K562 (cell line): ENCODE data around the gene CRLF1. TPM values are rescaled to one million over a fixed set of nuclear protein-coding genes. Genes with fewer than 3 reads are reported as not detected.

ENCODE experiments used
- ATF6 ChIP-seq: sonication (generic); formaldehyde crosslinking; IDR thresholded peaks from 2 replicates; pipeline ENCODE4 v1.4.0; 2020; ENCODE audit warnings: mild to moderate bottlenecking, missing genetic modification reagents
- E2F8 ChIP-seq: fragments of 450-650 bp; IDR thresholded peaks from 2 replicates; pipeline ENCODE4 v1.7.1; 2018; ENCODE audit warnings: mild to moderate bottlenecking, low read depth; ENCODE audit not compliant: partially characterized antibody
- E4F1 ChIP-seq: fragments of 250-450 bp; sonication (Bioruptor Pico); IDR thresholded peaks from 2 replicates; pipeline ENCODE4 v1.5.0; 2021; ENCODE audit warnings: mild to moderate bottlenecking, borderline replicate concordance
- GABPB2 ChIP-seq: fragments of 250-450 bp; sonication (Bioruptor Pico); conservative IDR thresholded peaks from 2 replicates; pipeline ENCODE4 v1.5.1; 2021; ENCODE audit warnings: mild to moderate bottlenecking
- HMG20A ChIP-seq: fragments of 450-650 bp; formaldehyde crosslinking; conservative IDR thresholded peaks from 2 replicates; pipeline ENCODE4 v1.4.0; 2020; ENCODE audit warnings: mild to moderate bottlenecking, mixed read lengths
- HMG20B ChIP-seq: fragments of 250-450 bp; sonication (Bioruptor Pico); IDR thresholded peaks from 2 replicates; pipeline ENCODE4 v1.5.0; 2021; ENCODE audit warnings: mild to moderate bottlenecking
- KLF10 ChIP-seq: fragments of 250-450 bp; sonication (Bioruptor Pico); IDR thresholded peaks from 2 replicates; pipeline ENCODE4 v1.6.1; 2021; ENCODE audit warnings: matching md5 sums
- MEIS2 ChIP-seq: fragments of 450-650 bp; IDR thresholded peaks from 2 replicates; pipeline ENCODE4 v1.6.1; 2014; ENCODE audit warnings: mild to moderate bottlenecking; ENCODE audit not compliant: partially characterized antibody
- NR1H2 ChIP-seq: sonication (generic); formaldehyde crosslinking; IDR thresholded peaks from 2 replicates; pipeline ENCODE4 v1.4.0; 2020; ENCODE audit warnings: mild to moderate bottlenecking, missing genetic modification reagents
- PHB2 ChIP-seq: fragments of 450-650 bp; IDR thresholded peaks from 2 replicates; pipeline ENCODE4 v1.6.1; 2017; ENCODE audit warnings: low read depth
- PHF21A ChIP-seq: fragments of 450-650 bp; IDR thresholded peaks from 2 replicates; pipeline ENCODE4 v1.6.1; 2017; ENCODE audit warnings: low read depth, borderline replicate concordance
- SMARCE1 ChIP-seq: fragments of 450-650 bp; IDR thresholded peaks from 2 replicates; pipeline ENCODE4 v1.7.1; 2016; ENCODE audit warnings: mild to moderate bottlenecking
- STAT6 ChIP-seq: sonication (generic); formaldehyde crosslinking; IDR thresholded peaks from 2 replicates; pipeline ENCODE4 v1.8.1; 2023; ENCODE audit warnings: mild to moderate bottlenecking, missing genetic modification reagents
- TAL1 ChIP-seq: fragments of 450-650 bp; IDR thresholded peaks from 2 replicates; pipeline ENCODE4 v1.6.1; 2016; ENCODE audit warnings: mild to moderate bottlenecking
- TBP ChIP-seq: optimal IDR thresholded peaks from 2 replicates; pipeline ENCODE3; 2011; ENCODE audit warnings: low read depth, low read length, improper control_type of control experiment
- THRB ChIP-seq: fragments of 450-650 bp; formaldehyde crosslinking; conservative IDR thresholded peaks from 2 replicates; pipeline ENCODE4 v1.4.0; 2022; ENCODE audit warnings: mild to moderate bottlenecking, missing genetic modification characterization
- ZNF197 ChIP-seq: fragments of 200-800 bp; sonication (Bioruptor generic); IDR thresholded peaks from 2 replicates; pipeline ENCODE4 v1.6.1; 2016; ENCODE audit warnings: low read depth, missing genetic modification characterization, missing compliant biosample characterization
- polyA plus RNA-seq, 8 experiments: library from polyadenylated mRNA; depleted of rRNA in 4 of 8; stranded (reverse) in 5 of 8; unstranded in 3 of 8; fragments of >200 nt; fragmentation: Nextera tagmentation in 2 of 8; fragmentation: Illumina TruSeq in 1 of 8; extraction: Ambion mirVana in 2 of 8; extraction: Trizol in 1 of 8; gene quantifications; 2 replicates each; pipeline versions ENCODE4 v1.2.1 to v1.2.3, GENCODE V29; 2011 to 2014; ENCODE audit warnings: inconsistent platforms in 1 of 8, missing spikeins in 1 of 8
- total RNA-seq, 7 experiments: library from RNA; depleted of rRNA in 6 of 7; stranded (reverse); fragments of >200 nt in 6 of 7; fragmentation: Illumina TruSeq in 2 of 7; extraction: Trizol in 2 of 7; gene quantifications; 2 replicates each; pipeline versions ENCODE4 v1.2.1 to v1.2.3, GENCODE V29; 2011 to 2021; ENCODE audit warnings: low replicate concordance in 1 of 7

Gene CRLF1
- total and polyA plus RNA-seq, 9 of the 15 experiments (the other 6 are each of a cell fraction or from before 2014, with no cell fraction given) = 0.85 to 3.6 (median 1.7) TPM

GRCh38 chr19:18636183-18636968 is 29.8 kb upstream of the CRLF1 start (continued):
- TF ChIP-seq GABPB2 (CRISPR knock-in tag) (no peak), E4F1 (CRISPR knock-in tag) (no peak), KLF10 (CRISPR knock-in tag) (no peak), STAT6 (CRISPR knock-in tag) (no peak), THRB (CRISPR knock-in tag) (peak; percentile 96), MEIS2 (no peak), HMG20B (CRISPR knock-in tag) (no peak), E2F8 (no peak), TBP (no peak), HMG20A (CRISPR knock-in tag) (no peak), NR1H2 (CRISPR knock-in tag) (no peak; the same call in 1 of the 2 replicates), ZNF197 (CRISPR knock-in tag) (no peak), SMARCE1 (peak; percentile 23; the same call in 1 of the 2 replicates), TAL1 (0 out of 2 replicates have a peak, but pooled peaks have one; percentile 15), PHF21A (no peak), ATF6 (CRISPR knock-in tag) (no peak), PHB2 (peak; percentile 50; the same call in 1 of the 2 replicates)
